ENCODE measurements around the gene SMPD1. TPM values are rescaled to one million over a fixed set of nuclear protein-coding genes. Genes with fewer than 3 reads are reported as not detected.

Gene SMPD1
- total and polyA plus RNA-seq, 9 of the 15 experiments (the other 6 are each of a cell fraction or from before 2014, with no cell fraction given), result 0.90 to 9.9 (median 5.2) TPM

GRCh38 chr11:6419009-6419631 lies 28.8 kb downstream of the SMPD1 start, which contains the start of gene APBB1 (continued):
- no peak for TF ChIP-seq ZC3H4 (CRISPR knock-in tag; IDR thresholded peaks at IDR 0.05; ENCODE audit: borderline replicate concordance)
- TF ChIP-seq ATF7 (IDR thresholded peaks at IDR 0.05), result peak; percentile 43
- peak; percentile 63 for TF ChIP-seq ZFX (CRISPR knock-in tag; IDR thresholded peaks at IDR 0.05)
- TF ChIP-seq SLC30A9 (CRISPR knock-in tag; IDR thresholded peaks at IDR 0.05), result no peak
- TF ChIP-seq ZFP91 (CRISPR knock-in tag; IDR thresholded peaks at IDR 0.05), result no peak
- TF ChIP-seq ZNF407 (IDR thresholded peaks at IDR 0.05; ENCODE audit: low read depth), result no peak
- no peak for TF ChIP-seq PRMT5 (CRISPR knock-in tag; IDR thresholded peaks at IDR 0.05)
- no peak for TF ChIP-seq SREBF1 (IDR thresholded peaks at IDR 0.05; ENCODE audit: borderline replicate concordance, low read depth, low read length)
- no peak for TF ChIP-seq NR2F6 (CRISPR knock-in tag; IDR thresholded peaks at IDR 0.05)
- 0 out of 2 replicates have a peak, but pooled peaks have one; percentile 27 for TF ChIP-seq RREB1 (CRISPR knock-in tag; IDR thresholded peaks at IDR 0.05)
- peak; percentile 81 for TF ChIP-seq CXXC5 (CRISPR knock-in tag; IDR thresholded peaks at IDR 0.05)
- TF ChIP-seq ZNF436 (CRISPR knock-in tag; IDR thresholded peaks at IDR 0.05), result no peak

Measured in K562 (cell line).